VCaP (cell line): ENCODE measurements around the gene CD247.

ENCODE experiments used
- H3K27ac ChIP-seq: fragments of 450-650 bp; 2 replicates; pipeline ENCODE4 v1.5.1; 2017
- CTCF ChIP-seq: fragments of 450-650 bp; conservative IDR thresholded peaks from 2 replicates; pipeline ENCODE4 v1.5.1; 2017; ENCODE audit warnings: mild to moderate bottlenecking, moderate library complexity

Gene CD247

GRCh38 chr1:167412072-167412471 lies 106.3 kb downstream of the CD247 start:
- no peak for TF ChIP-seq CTCF
- H3K27ac ChIP-seq, result no peak overlapping the region

- TF ChIP-seq CTCF, result 0 out of 2 replicates have a peak, but pooled peaks have one; percentile 16
- H3K27ac ChIP-seq, result no peak overlapping the region
These were observed 109.1 kb downstream of the CD247 start for GRCh38 chr1:167409183-167409582.

- no peak overlapping the region for H3K27ac ChIP-seq
- TF ChIP-seq CTCF, result no peak
These were observed 110.0 kb downstream of the CD247 start for GRCh38 chr1:167408355-167408754.

- H3K27ac ChIP-seq, result no peak overlapping the region
- TF ChIP-seq CTCF, result no peak
These were observed 113.4 kb downstream of the CD247 start for GRCh38 chr1:167404908-167405307.

- no peak overlapping the region for H3K27ac ChIP-seq
- TF ChIP-seq CTCF, result no peak
These were observed 114.0 kb downstream of the CD247 start for GRCh38 chr1:167404161-167404888.

- H3K27ac ChIP-seq, result no peak overlapping the region
- peak; percentile 85 for TF ChIP-seq CTCF
These were observed 117.0 kb downstream of the CD247 start for GRCh38 chr1:167401260-167401873.

GRCh38 chr1:167400359-167400953 lies 117.9 kb downstream of the CD247 start:
- no peak overlapping the region for H3K27ac ChIP-seq
- TF ChIP-seq CTCF, result no peak
